Measurements from ENCODE around the gene ENTPD1.
A peak's percentile ranks its signal among the peaks of the same experiment; 100 is the strongest.
"Not testable (repeated sequence)": the region's sequence is repeated elsewhere in the genome, so short reads cannot be mapped to it uniquely, and the experiment has no call there.

Gene ENTPD1

GRCh38 chr10:95758351-95759025, 2.5 kb downstream of the ENTPD1 start:
- DNase-seq (ENCODE audit: low spot score) = no peak

GRCh38 chr10:95759233-95759826, 3.4 kb downstream of the ENTPD1 start:
- no peak for DNase-seq (ENCODE audit: low spot score)

GRCh38 chr10:95761939-95762492, 6.1 kb downstream of the ENTPD1 start:
- DNase-seq (ENCODE audit: low spot score) = no peak

GRCh38 chr10:95767884-95768556, 12.1 kb downstream of the ENTPD1 start:
- DNase-seq (ENCODE audit: low spot score) = no peak

DNA sequence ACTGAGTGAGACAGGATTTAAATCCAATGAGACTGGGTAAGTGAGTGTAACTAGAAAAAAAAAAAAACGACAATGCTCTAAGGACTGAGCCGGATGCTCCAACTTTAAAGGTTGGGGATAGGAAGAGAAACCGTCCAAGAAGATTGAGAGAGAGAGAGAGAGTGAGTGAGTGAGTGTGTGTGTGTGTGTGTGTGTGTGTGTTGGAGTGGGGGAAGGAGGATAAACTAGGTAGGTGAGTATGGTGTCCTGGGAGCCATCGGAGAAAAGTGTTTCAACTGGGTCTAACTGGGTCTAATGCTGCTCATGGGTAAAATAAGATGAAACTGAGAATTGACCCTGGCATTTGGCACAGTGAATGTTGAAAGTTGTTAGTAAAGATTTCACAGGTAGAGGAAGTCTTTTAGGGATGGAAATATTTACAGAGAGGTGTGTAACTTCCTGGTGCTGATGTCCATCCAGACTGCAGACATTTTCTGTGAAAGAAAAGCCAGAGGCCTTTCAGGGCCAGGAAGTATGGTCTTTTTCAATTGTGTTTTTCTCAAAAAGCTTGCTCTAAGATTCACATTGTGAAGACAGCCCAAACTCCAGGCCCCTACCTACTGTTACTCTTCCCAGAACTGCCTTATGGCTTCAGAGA, 14.2 kb downstream of the ENTPD1 start:
- DNase-seq (ENCODE audit: low spot score) = no peak

GRCh38 chr10:95773454-95773853, 17.5 kb downstream of the ENTPD1 start:
- DNase-seq (ENCODE audit: low spot score) = not testable (repeated sequence)

- not testable (repeated sequence) for DNase-seq (ENCODE audit: low spot score)
These were observed 21.7 kb downstream of the ENTPD1 start for GRCh38 chr10:95777638-95778037.

DNA sequence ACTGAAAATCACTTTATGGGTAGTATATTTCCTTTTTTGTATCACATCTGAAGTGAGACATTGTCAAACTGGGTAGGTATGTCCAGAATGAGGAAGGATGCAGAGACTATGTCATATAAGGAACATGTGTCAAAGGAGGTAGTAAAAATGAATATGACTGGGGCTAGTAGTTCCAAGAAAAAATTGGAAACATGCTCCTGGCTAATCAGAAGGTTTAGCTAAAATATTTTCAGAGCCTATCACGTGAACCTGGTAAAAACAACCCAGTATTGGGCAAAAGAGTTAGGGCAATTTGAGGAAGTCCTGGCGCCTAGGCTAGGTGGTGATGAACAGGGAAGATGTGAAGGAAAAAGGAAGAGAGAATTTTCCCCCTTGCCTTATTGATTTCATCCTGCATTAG, 26.4 kb downstream of the ENTPD1 start:
- no peak for DNase-seq (ENCODE audit: low spot score)

DNA sequence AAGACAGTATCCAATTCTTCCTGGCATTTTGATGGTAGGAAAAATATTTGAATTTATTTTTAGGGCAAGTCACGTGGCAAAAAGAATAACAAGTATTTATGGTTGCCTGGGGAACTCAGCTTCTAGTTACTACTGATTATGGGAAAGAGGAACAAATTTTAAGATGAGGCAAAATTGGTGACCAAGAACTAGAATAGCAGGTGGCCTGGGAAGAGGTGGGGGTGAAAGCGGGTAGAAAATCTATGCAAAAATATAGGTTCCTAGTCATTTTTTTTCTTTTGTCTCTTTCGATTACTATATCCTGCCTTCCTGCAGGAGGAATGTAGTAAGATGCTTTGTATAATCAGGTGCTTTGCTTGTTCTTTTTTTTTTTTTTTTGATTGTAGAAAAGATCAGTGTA, 27.8 kb downstream of the ENTPD1 start:
- DNase-seq (ENCODE audit: low spot score) = no peak

DNA sequence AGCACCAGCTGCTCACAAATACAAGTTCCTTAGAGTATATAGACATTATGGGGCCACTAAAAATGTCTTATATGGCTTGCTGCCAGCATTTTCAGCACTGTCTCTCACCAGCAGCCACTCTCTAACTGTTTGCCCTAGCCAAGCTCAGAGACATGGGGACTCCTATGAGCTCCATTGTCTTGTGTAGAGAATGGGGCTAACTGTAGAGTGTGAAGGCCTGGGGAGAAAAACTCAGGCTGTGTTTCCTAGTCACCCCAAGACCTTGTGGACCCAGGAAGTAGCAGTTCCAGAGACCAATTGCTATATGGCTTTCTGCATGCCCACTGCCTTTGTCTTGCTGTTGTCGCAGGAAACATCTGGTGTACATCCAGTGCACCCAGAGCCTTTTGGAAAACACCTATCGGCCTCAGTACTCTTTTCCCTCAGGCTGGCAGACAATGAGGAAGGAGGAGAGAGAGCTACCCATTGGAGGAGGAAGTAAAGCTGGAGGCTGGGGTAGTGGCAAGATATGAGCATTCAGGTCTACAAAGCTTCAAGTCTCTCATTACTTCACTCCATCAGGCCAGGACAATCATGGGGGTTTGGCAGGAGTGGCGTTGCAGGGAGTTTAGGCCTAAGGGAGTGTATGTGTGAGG, 28.4 kb downstream of the ENTPD1 start:
- no peak for DNase-seq (ENCODE audit: low spot score)

- no peak for DNase-seq (ENCODE audit: low spot score)
These were observed 29.4 kb downstream of the ENTPD1 start for GRCh38 chr10:95785317-95785716.

DNA sequence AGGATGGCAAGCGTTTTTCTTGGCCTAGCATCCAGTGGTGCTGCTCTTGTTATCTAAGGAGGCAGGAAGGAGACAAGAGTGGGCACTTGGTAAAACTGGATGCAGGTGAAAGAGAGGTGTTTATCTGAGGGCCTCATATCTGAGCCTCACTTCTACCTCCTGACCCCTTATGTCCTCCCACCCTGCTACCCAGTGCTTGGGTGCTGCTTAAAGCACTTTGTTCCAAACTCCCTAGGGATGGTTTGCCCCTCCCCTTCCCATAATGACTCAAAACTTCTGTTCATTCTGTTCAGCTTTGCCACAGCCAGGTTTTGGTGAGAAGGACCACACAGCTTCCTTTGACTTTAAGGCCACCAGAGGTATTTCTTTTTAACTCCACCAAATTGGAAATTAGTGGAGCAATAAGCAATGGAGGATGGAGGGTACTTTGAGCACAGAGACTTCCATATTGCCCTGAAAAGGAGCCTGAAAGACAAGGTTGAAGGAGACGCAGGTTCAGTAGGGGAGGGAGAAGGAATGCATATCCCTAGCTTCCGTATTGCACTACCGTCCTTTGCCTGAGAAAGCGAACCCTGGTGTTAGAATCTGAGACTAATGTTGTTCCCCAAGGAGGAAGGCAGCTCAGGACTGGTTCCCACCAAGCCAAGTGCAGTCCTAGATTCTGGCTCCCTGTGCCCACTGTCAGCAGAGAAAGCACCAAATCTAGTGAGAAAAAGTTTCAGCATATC, 30.1 kb downstream of the ENTPD1 start:
- no peak for DNase-seq (ENCODE audit: low spot score)

DNA sequence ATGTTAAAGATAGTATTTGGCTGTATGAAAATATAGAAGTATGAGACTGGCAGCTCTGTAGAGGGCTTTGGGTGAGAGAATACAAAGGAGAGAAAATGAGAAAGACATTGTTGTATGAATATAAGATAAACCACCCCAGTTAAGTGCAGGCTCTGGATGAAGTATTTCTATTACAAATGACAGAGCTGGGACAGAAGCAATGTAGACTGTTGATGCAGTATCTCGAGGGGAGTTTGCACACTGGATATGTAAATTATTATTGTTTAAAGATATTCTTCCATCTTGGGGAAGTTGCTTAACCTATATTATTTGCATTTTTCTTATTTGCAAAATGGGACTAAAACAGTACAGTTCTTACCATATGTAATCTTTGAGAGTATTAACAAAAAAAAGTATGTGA, 31.5 kb downstream of the ENTPD1 start:
- no peak for DNase-seq (ENCODE audit: low spot score)

- no peak for DNase-seq (ENCODE audit: low spot score)
These were observed 32.9 kb downstream of the ENTPD1 start for GRCh38 chr10:95788830-95789229.

DNA sequence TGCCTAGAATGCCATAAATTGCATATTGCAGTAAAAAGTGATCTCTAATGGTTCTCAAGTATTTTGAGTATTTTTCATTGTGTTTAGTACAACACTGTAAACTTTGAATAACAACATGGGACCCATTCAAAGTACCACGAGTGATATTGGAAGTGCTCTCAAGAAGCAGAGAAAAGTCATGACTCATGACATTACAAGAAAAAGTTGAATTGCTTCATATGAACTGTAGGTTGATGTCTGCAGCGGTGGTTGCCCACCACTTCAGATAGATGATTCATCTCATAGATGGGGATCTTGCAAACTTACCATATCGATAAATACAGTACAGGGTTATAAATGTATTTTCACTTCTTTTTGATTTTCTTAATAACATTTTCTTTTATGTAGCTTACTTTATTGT, 33.9 kb downstream of the ENTPD1 start:
- DNase-seq (ENCODE audit: low spot score) = no peak

GRCh38 chr10:95790982-95791381, 35.0 kb downstream of the ENTPD1 start:
- no peak for DNase-seq (ENCODE audit: low spot score)

DNA sequence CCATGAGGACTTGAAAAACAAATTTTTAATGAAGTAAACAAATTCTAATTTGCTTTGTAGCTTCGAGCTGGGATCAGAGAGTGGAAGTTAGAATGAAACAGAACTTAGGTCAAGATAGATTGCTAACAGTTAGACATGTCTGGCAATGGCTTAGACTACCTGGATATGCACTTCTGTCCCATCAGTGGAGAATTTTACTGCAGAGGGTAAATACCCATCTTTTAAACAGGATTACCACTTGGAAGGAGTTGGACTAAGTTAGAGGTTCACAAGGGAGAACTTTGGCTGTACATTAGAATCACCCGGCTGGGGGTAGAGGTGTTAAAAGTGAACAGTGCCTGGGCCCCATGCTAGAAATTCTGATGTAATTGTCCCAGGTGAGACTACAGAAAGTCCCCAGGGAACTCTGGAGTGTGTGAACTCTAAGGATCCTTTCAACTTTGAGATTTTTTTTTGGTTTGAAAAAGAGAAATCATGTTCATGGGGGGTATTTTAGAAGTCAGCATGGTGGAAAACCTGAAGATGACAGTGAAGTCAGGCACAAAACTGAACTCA, 35.5 kb downstream of the ENTPD1 start:
- no peak for DNase-seq (ENCODE audit: low spot score)

DNA sequence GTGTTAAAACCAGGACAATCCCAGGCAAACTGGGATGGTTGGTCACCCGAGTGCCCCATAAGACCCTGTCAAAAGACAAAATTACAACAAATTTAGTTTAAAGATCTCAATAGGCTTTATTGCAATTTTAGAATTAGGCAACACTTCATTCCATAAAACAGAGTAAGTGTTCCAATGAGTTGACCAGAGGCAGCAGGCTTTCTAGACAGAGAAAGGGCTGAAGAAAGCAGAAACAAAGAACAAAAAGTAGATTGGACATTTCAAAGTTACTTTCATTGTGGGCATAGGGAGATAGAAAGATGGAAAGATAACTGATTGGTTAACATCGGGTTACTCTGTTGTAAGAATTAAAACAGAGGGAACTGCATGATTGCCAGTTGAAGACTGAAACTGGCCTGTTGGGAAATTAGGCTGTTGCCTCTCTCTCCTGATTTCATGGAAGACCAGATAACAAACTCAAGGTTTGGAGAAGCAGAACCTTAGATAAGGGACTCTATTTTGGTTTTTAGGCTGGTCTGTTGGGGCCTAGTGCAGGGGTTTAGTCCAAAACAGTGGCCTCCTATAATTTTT, 36.3 kb downstream of the ENTPD1 start:
- DNase-seq (ENCODE audit: low spot score) = no peak

DNA sequence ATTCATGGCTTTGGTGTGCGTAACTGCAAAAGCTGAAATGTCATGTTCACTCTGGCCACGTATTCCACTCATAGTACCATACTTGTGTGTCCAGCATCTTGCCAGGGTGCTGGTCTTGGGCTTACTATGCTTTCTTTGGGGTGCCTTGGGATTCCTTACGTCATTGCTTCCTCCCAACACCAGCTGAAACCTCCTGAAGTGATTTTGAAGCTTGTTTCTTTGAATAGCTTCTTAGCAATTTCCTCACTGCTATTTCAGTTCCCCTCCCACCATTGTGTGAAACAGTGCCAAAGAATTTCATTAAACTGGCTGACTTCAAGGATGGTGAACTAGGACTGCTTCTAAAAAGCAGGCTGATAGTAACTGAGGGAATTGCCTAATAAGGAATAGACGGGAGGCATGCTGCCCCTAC, 36.9 kb downstream of the ENTPD1 start:
- DNase-seq (ENCODE audit: low spot score) = peak; percentile 58

GRCh38 chr10:95793401-95794045, 37.6 kb downstream of the ENTPD1 start:
- no peak for DNase-seq (ENCODE audit: low spot score)

All from globus pallidus (tissue), 1 donor.